Activated CD4-positive, alpha-beta T cell treated with anti-CD3 and anti-CD28 coated beads, Interleukin-2, amount 50 U/mL, for 24 hours (primary cell): Measurements from ENCODE around the gene SPTBN4.
A peak's percentile ranks its signal among the peaks of the same experiment; 100 is the strongest.
"Not testable (repeated sequence)": the region's sequence is repeated elsewhere in the genome, so short reads cannot be mapped to it uniquely, and the experiment has no call there.

ENCODE experiments used
- DNase-seq, 2 donors: peaks; one replicate each; pipeline ENCODE4 v3.0.0-alpha.2; 2020; ENCODE audit warnings: low read depth in 1 of 2, low spot score in 1 of 2

The SPTBN4 gene

DNA sequence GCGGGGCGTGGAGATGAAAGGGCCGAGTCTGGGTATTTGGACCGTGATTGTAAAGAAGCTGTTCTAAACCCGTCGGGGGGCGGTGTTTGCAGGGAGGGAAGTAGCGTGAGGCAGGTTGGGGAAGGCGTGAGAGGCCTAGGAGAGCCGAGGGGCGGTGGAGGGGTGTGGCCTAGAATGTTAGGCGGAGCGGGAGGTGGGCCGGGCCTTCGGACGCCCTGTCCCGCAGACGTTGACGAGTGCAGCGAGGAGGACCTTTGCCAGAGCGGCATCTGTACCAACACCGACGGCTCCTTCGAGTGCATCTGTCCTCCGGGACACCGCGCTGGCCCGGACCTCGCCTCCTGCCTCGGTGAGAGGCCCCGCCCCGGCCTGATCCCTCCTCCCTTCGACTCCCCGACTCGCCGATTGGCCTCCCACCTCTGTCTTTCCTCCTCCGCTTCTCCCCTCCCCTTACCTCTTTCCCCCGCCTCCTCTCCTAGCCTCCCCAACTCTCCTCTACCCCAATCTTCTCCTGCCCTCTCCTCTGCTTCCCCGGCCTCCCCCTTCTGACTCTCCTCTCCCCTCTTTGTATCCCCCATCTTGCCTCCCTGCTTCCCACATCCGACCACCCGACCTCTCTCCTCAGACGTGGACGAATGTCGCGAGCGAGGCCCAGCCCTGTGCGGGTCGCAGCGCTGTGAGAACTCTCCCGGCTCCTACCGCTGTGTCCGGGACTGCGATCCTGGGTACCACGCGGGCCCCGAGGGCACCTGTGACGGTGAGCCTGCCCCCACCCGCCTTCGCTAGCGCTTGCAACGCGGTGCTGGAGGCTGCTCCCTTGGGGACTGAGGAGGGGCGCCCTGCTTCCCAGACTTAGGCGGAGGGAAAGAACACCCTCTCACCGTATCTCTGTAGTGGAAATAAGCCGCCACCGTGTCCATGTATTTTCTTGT, 147.2 kb downstream of the SPTBN4 start:
- peak; percentile 66 to 85 for DNase-seq

DNA sequence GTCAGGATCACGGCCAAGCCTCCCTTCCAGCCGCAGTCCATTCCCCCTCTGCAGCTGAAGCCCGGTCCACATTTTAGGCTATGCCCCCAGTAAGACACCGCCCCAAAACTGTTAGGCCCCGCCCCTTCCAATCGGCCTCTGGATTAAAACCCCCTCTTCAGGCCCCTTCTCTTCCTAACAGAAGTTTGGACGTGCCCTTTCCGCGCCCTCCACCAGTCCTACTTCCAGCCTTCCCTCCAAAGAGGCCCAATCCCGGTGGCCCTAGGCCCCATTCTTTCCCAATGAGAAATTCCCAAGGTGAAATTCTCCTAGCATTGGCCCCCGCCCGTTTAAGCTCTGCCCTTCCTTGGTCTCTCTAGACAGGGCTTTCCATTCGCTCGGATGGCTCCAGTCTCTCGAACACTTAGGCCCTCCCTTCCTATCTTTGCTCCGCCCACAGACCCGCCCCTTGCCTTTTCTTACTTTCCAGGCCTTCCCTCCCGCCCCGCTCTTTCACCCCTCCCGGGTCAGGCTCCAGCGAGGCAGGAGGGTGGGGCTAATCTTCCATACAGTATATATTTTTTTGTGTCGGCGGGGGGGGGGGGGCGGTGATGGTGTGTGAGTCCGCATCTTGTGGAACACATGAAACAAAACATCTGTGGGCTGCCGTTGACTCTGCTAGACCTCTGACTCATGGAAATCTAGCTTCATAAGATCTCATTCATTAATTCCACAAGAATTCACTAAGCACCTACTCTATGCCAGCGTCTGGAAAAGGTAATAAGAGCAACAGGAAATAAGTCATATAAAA, 148.0 kb downstream of the SPTBN4 start:
- DNase-seq, result peak; percentile 95 to 98

DNA sequence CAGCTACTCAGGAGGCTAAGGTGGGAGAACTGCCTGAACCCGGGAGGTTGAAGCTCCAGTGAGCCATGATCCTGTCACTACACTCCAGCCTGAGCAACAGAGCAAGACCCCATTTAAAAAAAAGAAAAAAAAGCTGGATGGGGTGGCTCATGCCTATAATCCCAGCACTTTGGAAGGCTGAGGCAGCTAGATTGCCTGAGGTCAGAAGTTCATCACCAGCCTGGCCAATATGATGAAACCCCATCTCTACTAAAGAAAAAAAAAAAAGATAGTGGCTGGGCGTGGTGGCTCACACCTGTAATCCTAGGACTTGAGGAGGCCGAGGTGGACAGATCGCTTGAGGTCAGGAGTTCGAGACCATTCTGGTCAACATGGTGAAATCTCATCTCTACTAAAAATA, 149.4 kb downstream of the SPTBN4 start:
- no peak for DNase-seq

GRCh38 chr19:40616941-40617340, 150.1 kb downstream of the SPTBN4 start:
- no peak for DNase-seq

DNA sequence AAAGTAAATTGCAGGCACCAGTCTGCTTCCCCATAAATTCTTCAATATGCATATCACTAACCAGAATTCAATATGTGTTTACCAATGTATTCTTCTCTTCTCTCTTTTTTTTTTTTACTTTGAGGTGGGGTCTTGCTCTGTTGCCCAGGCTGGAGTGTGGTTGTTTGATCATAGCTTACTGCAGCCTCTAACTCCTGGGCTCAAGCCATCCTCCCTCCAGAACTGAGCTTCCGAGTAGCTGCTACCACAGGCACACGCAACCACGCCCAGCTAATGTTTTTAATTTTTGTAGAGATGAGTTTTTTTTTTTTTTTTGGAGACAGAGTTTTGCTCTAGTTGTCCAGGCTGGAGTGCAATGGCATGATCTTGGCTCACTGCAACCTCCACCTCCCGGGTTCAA, 151.2 kb downstream of the SPTBN4 start:
- no peak for DNase-seq

- no peak for DNase-seq
These were observed 152.7 kb downstream of the SPTBN4 start for GRCh38 chr19:40619333-40620160.

DNA sequence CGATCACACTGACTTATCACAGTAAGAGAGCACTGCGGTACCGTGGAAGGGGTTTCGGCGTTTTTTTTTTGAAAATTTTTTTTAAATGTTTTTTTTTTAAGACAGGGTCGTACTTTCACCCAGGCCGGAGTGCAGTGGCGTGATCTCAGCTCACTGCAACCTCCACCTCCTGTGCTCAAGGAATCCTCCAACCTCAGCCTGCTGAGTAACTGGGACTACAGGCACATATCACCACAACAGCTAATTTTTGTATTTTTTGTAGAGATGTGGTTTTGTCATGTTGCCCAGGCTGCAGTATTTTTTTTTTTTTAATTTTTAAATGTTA, 153.3 kb downstream of the SPTBN4 start:
- no peak for DNase-seq

- DNase-seq, result no peak
These were observed 154.5 kb downstream of the SPTBN4 start for GRCh38 chr19:40621283-40621682.

- DNase-seq, result no peak
These were observed 155.4 kb downstream of the SPTBN4 start for GRCh38 chr19:40621966-40622772.

- no peak for DNase-seq
These were observed 155.9 kb downstream of the SPTBN4 start for GRCh38 chr19:40622773-40623075.

DNA sequence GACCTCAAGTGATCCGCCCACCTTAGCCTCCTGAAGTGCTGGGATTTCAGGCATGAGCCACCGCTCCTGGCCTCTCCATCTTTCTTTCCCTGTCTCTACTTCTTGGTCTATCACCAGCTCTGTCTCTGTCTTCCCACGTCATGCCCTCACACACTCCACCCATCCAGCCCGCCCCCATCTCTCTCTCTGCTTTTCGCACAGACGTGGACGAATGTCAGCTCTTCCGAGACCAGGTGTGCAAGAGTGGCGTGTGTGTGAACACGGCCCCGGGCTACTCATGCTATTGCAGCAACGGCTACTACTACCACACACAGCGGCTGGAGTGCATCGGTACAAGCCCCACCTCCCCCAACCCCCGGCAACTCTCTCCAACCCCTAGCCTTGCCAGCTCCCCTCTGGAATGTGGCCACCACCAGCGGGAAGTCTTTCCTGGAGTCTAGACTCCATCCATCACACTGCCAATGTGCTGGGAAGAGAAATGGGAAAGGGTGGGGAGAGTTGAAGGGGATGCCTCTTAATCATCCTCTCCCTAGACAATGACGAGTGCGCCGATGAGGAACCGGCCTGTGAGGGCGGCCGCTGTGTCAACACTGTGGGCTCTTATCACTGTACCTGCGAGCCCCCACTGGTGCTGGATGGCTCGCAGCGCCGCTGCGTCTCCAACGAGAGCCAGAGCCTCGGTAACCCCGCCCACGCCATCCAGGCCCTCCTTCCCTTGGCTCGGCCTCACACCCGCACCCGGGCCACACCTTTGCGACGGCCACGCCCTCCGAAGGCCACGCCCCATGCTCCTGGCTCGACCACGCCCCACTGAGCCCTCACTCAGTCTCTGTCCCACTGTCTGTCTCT, 156.8 kb downstream of the SPTBN4 start:
- no peak for DNase-seq

DNA sequence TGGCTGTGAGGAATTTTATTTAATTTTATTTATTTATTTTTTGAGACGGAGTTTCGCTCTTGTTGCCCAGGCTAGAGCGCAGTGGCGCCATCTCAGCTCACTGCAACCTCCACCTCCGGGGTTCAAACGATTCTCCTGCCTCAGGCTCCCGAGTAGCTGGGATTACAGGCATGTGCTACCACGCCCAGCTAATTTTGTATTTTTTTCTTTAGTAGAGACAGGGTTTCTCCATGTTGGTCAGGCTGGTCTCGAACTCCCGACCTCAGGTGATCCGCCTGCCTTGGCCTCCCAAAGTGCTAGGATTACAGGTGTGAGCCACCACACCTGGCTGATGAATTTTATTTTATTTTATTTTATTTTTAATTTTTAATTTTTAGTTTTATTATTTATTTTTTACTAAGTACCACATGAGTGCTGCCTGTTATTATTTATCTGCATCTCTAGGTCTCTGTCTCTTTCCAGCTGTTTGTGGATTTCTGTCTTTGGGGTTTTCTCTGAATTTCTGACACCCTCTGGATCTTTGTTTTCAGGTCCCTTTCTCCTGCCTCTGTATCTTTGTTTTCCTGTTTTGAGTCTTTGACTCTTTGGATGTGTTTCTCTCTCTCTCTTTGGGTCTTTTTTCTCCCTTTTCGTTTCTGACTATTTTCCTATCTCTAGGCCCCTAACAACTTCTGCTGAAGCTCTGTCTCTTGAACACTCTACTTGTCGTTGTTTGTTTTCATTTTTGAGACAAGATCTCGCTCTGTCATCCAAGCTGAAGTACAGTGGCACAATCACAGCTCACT, 157.8 kb downstream of the SPTBN4 start:
- not testable (repeated sequence) for DNase-seq

- DNase-seq, result no peak
These were observed 158.8 kb downstream of the SPTBN4 start for GRCh38 chr19:40625406-40626120.
